ES-I3 (cell line): ENCODE data around the gene ERCC6L.

Experiments
- H3K36me3 ChIP-seq: 2 replicates; pipeline ENCODE4 v1.6.1; 2013; ENCODE audit warnings: mild to moderate bottlenecking, low read length, control low read depth, moderate library complexity; ENCODE audit not compliant: insufficient read depth
- H3K4me1 ChIP-seq: 2 replicates; pipeline ENCODE4 v1.6.1; 2013; ENCODE audit warnings: mild to moderate bottlenecking, control low read depth, low read length; ENCODE audit not compliant: insufficient read depth
- H3K9ac ChIP-seq: 2 replicates; pipeline ENCODE4 v1.6.1; 2013; ENCODE audit warnings: low read depth, mild to moderate bottlenecking, low read length, moderate library complexity
- H3K9me3 ChIP-seq: 2 replicates; pipeline ENCODE4 v1.6.1; 2013; ENCODE audit warnings: mild to moderate bottlenecking, low read length, moderate library complexity; ENCODE audit not compliant: control insufficient read depth, insufficient read depth

The ERCC6L gene

GRCh38 chrX:72169008-72169728 is 69.7 kb downstream of the ERCC6L start:
- Histone ChIP-seq H3K9ac (no peak overlapping the region), H3K4me1 (no peaks in the 10 kb centered on the region), H3K9me3 (no peaks in the 10 kb centered on the region), H3K36me3 (no peaks in the 10 kb centered on the region)

DNA sequence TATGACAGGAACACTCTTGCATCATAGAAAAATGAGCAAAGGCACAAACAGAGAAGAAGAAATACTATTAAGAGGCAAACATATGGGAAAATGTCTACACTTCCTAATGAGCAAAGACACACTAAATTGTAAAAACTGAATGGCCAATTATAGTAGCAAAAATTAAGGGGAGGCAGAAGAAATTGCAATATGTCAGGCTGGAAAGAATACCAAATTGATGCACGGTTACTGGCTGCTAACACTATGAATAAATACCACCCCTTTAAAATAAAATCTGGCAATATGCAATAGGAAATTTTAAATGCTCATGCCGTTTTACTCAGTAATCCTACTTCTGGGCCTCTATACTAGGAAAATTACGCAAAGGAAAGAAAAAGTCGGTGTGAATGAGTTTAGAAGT is 73.3 kb downstream of the ERCC6L start:
- no peaks in the 10 kb centered on the region for H3K4me1 ChIP-seq
- no peak overlapping the region for H3K9ac ChIP-seq
- no peaks in the 10 kb centered on the region for H3K9me3 ChIP-seq
- no peaks in the 10 kb centered on the region for H3K36me3 ChIP-seq

DNA sequence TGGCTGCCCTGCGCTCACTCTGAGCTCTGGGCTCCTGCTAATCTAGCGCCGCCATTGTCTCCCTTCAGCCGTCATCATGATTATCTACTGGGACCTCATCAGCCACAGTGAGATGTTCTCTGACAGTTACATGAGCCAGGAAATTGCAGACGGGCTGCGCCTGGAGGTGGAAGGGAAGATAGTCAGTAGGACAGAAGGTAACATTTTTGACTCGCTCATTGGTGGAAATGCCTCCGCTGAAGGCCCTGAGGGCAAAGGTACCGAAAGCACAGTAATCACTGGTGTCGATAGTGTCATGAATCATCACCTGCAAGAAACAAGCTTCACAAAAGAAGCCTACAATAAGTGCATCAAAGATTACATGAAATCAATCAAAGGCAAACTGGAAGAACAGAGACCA is 79.1 kb downstream of the ERCC6L start:
- Histone ChIP-seq H3K9me3 (peaks cover 7% of the 10 kb centered on the region), H3K4me1 (no peaks in the 10 kb centered on the region), H3K36me3 (no peaks in the 10 kb centered on the region), H3K9ac (no peak overlapping the region)

- H3K9ac ChIP-seq = no peak overlapping the region
- peaks cover 9% of the 10 kb centered on the region for H3K9me3 ChIP-seq
- no peaks in the 10 kb centered on the region for H3K36me3 ChIP-seq
- H3K4me1 ChIP-seq = no peaks in the 10 kb centered on the region
Measured at GRCh38 chrX:72158773-72159172, 80.1 kb downstream of the ERCC6L start.
